Measurements from ENCODE around the gene NAA10. TPM values are rescaled to one million over a fixed set of nuclear protein-coding genes. Genes with fewer than 3 reads are reported as not detected.

NAA10 gene
- total RNA-seq, 4 donors from 2014 or later = 48.0 to 152 (median 73.8) TPM

GRCh38 chrX:153957224-153957623 is 22.4 kb upstream of the NAA10 start:
- H3K36me3 ChIP-seq = peaks cover 0 to 94% (median 4%) of the 10 kb centered on the region in 3 donors
- H3K9me3 ChIP-seq = no peaks in the 10 kb centered on the region
- H3K27me3 ChIP-seq = no peaks in the 10 kb centered on the region
- DNase-seq (ENCODE audit: low spot score in 2 of 2) = no peak
- peaks cover 0 to 10% (median 0%) of the 10 kb centered on the region in 4 donors for H3K4me1 ChIP-seq
- TF ChIP-seq EP300 (IDR thresholded peaks at IDR 0.05) = no peak
- no peak for TF ChIP-seq CTCF (IDR thresholded peaks at IDR 0.05)
- TF ChIP-seq POLR2A (IDR thresholded peaks at IDR 0.05) = no peak
- H3K27ac ChIP-seq = no peak overlapping the region
- 89% methylated on average over 17 of the region's 17 CpGs; no CpG with 5 or more reads in 1 of the 2 donors for WGBS, 2 donors
- H3K4me3 ChIP-seq = no peak overlapping the region

- WGBS, 2 donors = 85 to 90% methylated on average over 8 to 24 of the region's 35 CpGs
- no peak for DNase-seq (ENCODE audit: low spot score in 2 of 2)
- no peaks in the 10 kb centered on the region for H3K9me3 ChIP-seq
- H3K36me3 ChIP-seq = peaks cover 4 to 94% (median 5%) of the 10 kb centered on the region in 3 donors
- no peak overlapping the region for H3K27ac ChIP-seq
- H3K4me3 ChIP-seq = no peak overlapping the region
- TF ChIP-seq CTCF (IDR thresholded peaks at IDR 0.05) (no peak), POLR2A (IDR thresholded peaks at IDR 0.05) (no peak), EP300 (IDR thresholded peaks at IDR 0.05) (no peak)
- H3K4me1 ChIP-seq = peaks cover 0 to 10% (median 0%) of the 10 kb centered on the region in 4 donors
- H3K27me3 ChIP-seq = no peaks in the 10 kb centered on the region
Measured at GRCh38 chrX:153956044-153956907, 21.4 kb upstream of the NAA10 start.

- TF ChIP-seq EP300 (IDR thresholded peaks at IDR 0.05) (no peak), CTCF (IDR thresholded peaks at IDR 0.05) (no peak), POLR2A (IDR thresholded peaks at IDR 0.05) (no peak)
- Histone ChIP-seq H3K4me3 (no peak overlapping the region), H3K27ac (no peak overlapping the region), H3K36me3 (peaks cover 4 to 94% (median 5%) of the 10 kb centered on the region in 3 donors), H3K4me1 (peaks cover 0 to 11% (median 0%) of the 10 kb centered on the region in 4 donors), H3K27me3 (no peaks in the 10 kb centered on the region), H3K9me3 (no peaks in the 10 kb centered on the region)
- 78% methylated on average over 8 of the region's 12 CpGs; no CpG with 5 or more reads in 1 of the 2 donors for WGBS, 2 donors
- no peak for DNase-seq (ENCODE audit: low spot score in 2 of 2)
Measured at GRCh38 chrX:153955228-153955732, 20.4 kb upstream of the NAA10 start.

- H3K27me3 ChIP-seq = no peaks in the 10 kb centered on the region
- 94% methylated on average over 13 of the region's 44 CpGs; no CpG with 5 or more reads in 1 of the 2 donors for WGBS, 2 donors
- H3K4me3 ChIP-seq = no peak overlapping the region
- H3K4me1 ChIP-seq = peaks cover 0 to 17% (median 0%) of the 10 kb centered on the region in 4 donors
- peaks cover 4 to 94% (median 5%) of the 10 kb centered on the region in 3 donors for H3K36me3 ChIP-seq
- H3K9me3 ChIP-seq = no peaks in the 10 kb centered on the region
- TF ChIP-seq EP300 (IDR thresholded peaks at IDR 0.05) = no peak
- TF ChIP-seq CTCF (IDR thresholded peaks at IDR 0.05) = no peak
- no peak for TF ChIP-seq POLR2A (IDR thresholded peaks at IDR 0.05)
- DNase-seq (ENCODE audit: low spot score in 2 of 2) = no peak
- H3K27ac ChIP-seq = no peak overlapping the region
Measured at GRCh38 chrX:153954558-153955227, 19.9 kb upstream of the NAA10 start.

All from tibial nerve (tissue), 4 donors.